HUES48 (cell line): ENCODE measurements around the gene PKLR.

Source experiments
- H3K27ac ChIP-seq: one replicate; pipeline ENCODE4 v1.7.0; 2013; ENCODE audit warnings: low read depth, low read length, inconsistent platforms
- H3K27me3 ChIP-seq: 2 replicates; pipeline ENCODE4 v1.6.1; 2013; ENCODE audit warnings: mild to moderate bottlenecking, low read length; ENCODE audit not compliant: control insufficient read depth, insufficient read depth
- H3K36me3 ChIP-seq: 2 replicates; pipeline ENCODE4 v1.6.1; 2013; ENCODE audit warnings: low read length; ENCODE audit not compliant: control insufficient read depth, insufficient read depth
- H3K4me1 ChIP-seq: 2 replicates; pipeline ENCODE4 v1.6.1; 2013; ENCODE audit warnings: mild to moderate bottlenecking, low read length; ENCODE audit not compliant: control insufficient read depth, insufficient read depth
- H3K4me3 ChIP-seq: 2 replicates; pipeline ENCODE4 v1.5.1; 2013; ENCODE audit warnings: mild to moderate bottlenecking, low read depth, low read length
- H3K9ac ChIP-seq: 2 replicates; pipeline ENCODE4 v1.6.1; 2013; ENCODE audit warnings: mild to moderate bottlenecking, low read depth, low read length, moderate library complexity
- H3K9me3 ChIP-seq: 2 replicates; pipeline ENCODE4 v1.6.1; 2013; ENCODE audit warnings: low read length; ENCODE audit not compliant: control insufficient read depth, insufficient read depth

PKLR gene

DNA sequence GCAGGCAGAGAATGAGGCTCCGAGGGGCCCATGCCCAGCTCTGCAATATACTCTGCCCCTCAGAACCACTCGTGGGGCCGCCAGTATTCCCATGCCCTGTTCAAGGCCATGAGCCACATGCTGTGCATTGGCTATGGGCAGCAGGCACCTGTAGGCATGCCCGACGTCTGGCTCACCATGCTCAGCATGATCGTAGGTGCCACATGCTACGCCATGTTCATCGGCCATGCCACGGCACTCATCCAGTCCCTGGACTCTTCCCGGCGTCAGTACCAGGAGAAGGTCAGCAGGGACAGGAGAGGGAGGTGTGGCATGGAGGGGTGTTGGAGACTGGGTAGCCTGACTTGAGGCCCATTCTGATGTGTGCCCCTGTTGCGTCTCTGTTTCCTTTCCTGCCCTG lies 16.8 kb downstream of the PKLR start:
- no peak overlapping the region for H3K4me3 ChIP-seq
- no peak overlapping the region for H3K27ac ChIP-seq
- no peaks in the 10 kb centered on the region for H3K27me3 ChIP-seq
- H3K9me3 ChIP-seq: no peaks in the 10 kb centered on the region
- H3K36me3 ChIP-seq: no peaks in the 10 kb centered on the region
- no peak overlapping the region for H3K9ac ChIP-seq
- H3K4me1 ChIP-seq: 0 out of 2 replicates have a peak, but pooled peaks cover 2% of the 10 kb centered on the region

DNA sequence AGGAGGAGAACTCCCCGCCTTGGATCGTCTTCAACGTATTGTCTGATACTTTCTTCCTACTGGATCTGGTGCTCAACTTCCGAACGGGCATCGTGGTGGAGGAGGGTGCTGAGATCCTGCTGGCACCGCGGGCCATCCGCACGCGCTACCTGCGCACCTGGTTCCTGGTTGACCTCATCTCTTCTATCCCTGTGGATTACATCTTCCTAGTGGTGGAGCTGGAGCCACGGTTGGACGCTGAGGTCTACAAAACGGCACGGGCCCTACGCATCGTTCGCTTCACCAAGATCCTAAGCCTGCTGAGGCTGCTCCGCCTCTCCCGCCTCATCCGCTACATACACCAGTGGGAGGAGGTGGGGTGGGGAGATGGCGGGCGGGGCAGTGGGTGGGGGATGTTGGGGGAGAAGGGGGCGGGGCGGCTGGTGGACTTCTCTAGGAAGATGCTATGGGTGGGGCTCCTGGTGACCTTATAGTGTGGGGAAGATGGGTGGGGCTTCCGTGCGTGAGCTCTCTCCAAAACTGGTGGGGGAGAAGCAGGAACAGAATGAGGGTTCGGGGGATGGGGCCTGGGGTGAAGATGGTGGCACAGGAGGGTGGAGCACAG lies 18.6 kb downstream of the PKLR start:
- H3K4me3 ChIP-seq: no peak overlapping the region
- no peaks in the 10 kb centered on the region for H3K9me3 ChIP-seq
- no peak overlapping the region for H3K9ac ChIP-seq

GRCh38 chr1:155279268-155279667 lies 22.0 kb downstream of the PKLR start:
- no peaks in the 10 kb centered on the region for H3K9me3 ChIP-seq
- peak overlapping the region; percentile 50 for H3K27ac ChIP-seq
- no peak overlapping the region for H3K9ac ChIP-seq
- no peaks in the 10 kb centered on the region for H3K36me3 ChIP-seq
- H3K4me1 ChIP-seq: peaks cover 15% of the 10 kb centered on the region
- no peak overlapping the region for H3K4me3 ChIP-seq
- peaks cover 6% of the 10 kb centered on the region; the same call in 1 of the 2 replicates for H3K27me3 ChIP-seq

More for the DNA sequence above, 18.6 kb downstream of the PKLR start:
- no peaks in the 10 kb centered on the region for H3K36me3 ChIP-seq
- no peaks in the 10 kb centered on the region for H3K27me3 ChIP-seq
- peaks cover 12% of the 10 kb centered on the region for H3K4me1 ChIP-seq
- H3K27ac ChIP-seq: no peak overlapping the region

DNA sequence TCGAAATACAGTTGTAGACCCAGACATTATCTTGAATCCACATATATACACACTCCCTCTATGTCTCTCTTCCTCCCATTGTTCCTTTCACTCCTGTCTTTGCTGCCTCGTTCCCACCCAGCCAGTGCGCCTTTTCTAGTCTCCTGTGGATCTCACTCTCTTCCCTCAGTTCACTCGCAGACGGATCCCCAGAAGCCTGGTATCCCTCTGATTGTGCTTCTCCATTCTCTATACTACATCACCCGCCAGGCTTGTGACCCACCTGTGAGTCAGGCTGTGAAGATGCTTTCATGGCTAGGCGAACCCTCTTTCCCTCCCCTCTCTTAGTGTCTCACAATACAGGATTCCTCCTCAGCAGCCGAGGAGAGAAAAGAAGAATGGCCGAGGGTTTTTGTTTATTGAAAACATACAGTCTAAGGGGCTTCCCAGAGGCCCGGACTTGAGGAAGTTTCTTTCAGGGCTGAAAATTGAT lies 22.5 kb downstream of the PKLR start:
- Histone ChIP-seq H3K9ac (no peak overlapping the region), H3K27me3 (peaks cover 6% of the 10 kb centered on the region; the same call in 1 of the 2 replicates), H3K36me3 (no peaks in the 10 kb centered on the region), H3K4me3 (peak overlapping the region; percentile 33; the same call in 1 of the 2 replicates), H3K9me3 (no peaks in the 10 kb centered on the region), H3K4me1 (peaks cover 17% of the 10 kb centered on the region), H3K27ac (peak overlapping the region; percentile 50)

GRCh38 chr1:155277902-155278688 lies 23.1 kb downstream of the PKLR start:
- Histone ChIP-seq H3K9me3 (no peaks in the 10 kb centered on the region), H3K4me1 (peaks cover 20% of the 10 kb centered on the region), H3K4me3 (peak overlapping the region; percentile 79), H3K27me3 (peaks cover 6% of the 10 kb centered on the region; the same call in 1 of the 2 replicates), H3K27ac (peak overlapping the region; percentile 50), H3K36me3 (no peaks in the 10 kb centered on the region), H3K9ac (no peak overlapping the region)

- Histone ChIP-seq H3K36me3 (no peaks in the 10 kb centered on the region), H3K27ac (no peak within 1 kb of the TSS), H3K4me3 (peak within 1 kb of the TSS; percentile 79), H3K4me1 (peaks cover 20% of the 10 kb centered on the region), H3K27me3 (peaks cover 6% of the 10 kb centered on the region; the same call in 1 of the 2 replicates), H3K9ac (no peak within 1 kb of the TSS), H3K9me3 (no peaks in the 10 kb centered on the region)
Measured at GRCh38 chr1:155277070-155277901, 24.0 kb downstream of the PKLR start, which contains the start of gene HCN3. Gene HCN3, plus strand, starts transcription at chr1:155277463. Its CDS starts 128 bp downstream, at chr1:155277591.

DNA sequence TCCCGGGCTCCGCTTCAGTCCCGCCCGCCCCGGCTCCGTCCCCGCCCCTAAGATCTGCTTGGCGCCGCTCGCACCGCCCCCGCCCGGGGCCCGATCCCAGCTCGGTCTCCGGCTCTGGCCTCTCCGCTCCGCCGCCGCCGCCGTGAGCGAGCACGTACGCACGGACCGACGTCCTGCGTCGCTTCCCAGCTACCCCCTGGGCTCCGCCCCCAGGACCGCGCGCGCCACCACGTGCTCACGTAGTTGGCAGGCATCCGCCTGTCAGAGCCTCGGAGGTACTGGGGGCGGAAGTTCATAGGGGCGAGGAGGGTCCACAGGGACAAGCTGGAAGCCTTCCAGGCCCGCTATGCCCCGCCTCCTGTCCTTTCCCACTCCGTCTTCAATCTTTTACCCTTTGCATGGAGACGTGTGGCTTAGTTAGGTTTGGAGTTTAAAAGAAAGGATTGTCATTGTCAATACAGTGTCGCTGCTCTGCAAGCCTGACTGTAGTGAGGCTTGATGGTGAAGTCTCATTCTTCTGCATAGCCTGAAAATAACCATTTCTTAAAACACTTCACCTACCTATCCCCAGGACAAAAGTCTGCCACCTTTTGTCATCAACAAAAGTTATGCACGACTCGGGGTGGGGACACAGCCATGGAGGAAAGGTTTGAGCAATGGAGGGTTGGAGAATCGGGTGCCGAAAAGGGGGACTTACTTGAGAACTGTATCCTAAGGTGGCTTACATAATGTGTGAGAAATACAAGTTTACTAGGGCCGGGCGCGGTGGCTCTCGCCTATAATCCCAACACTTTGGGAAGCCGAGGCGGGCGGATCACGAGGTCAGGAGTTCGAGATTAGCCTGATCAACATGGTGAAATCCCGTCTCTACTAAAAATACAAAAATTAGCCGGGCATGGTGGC lies 27.6 kb downstream of the PKLR start, which contains the start of gene CLK2:
Gene CLK2 (minus strand): TSS at position 162 of the 903 bp plus-strand sequence. CDS start 2,527 bp downstream, outside the sequence.
- peak within 1 kb of the TSS; percentile 96 for H3K4me3 ChIP-seq
- peak within 1 kb of the TSS; percentile 73 for H3K9ac ChIP-seq
- peaks cover 31% of the 10 kb centered on the region for H3K36me3 ChIP-seq
- peaks cover 9% of the 10 kb centered on the region for H3K4me1 ChIP-seq
- H3K27me3 ChIP-seq: peaks cover 6% of the 10 kb centered on the region; the same call in 1 of the 2 replicates
- H3K27ac ChIP-seq: peak within 1 kb of the TSS; percentile 96
- H3K9me3 ChIP-seq: no peaks in the 10 kb centered on the region

- H3K9ac ChIP-seq: peak overlapping the region; percentile 73
- no peaks in the 10 kb centered on the region for H3K9me3 ChIP-seq
- peaks cover 6% of the 10 kb centered on the region; the same call in 1 of the 2 replicates for H3K27me3 ChIP-seq
- H3K4me1 ChIP-seq: peaks cover 7% of the 10 kb centered on the region
- H3K36me3 ChIP-seq: peaks cover 40% of the 10 kb centered on the region
- peak overlapping the region; percentile 96 for H3K4me3 ChIP-seq
- peak overlapping the region; percentile 96 for H3K27ac ChIP-seq
Measured at GRCh38 chr1:155272466-155273342, 28.5 kb downstream of the PKLR start.

GRCh38 chr1:155269381-155269780 lies 31.9 kb downstream of the PKLR start:
- Histone ChIP-seq H3K4me3 (no peak overlapping the region), H3K9me3 (no peaks in the 10 kb centered on the region), H3K27ac (no peak overlapping the region), H3K4me1 (peaks cover 5% of the 10 kb centered on the region; the same call in 1 of the 2 replicates), H3K27me3 (no peaks in the 10 kb centered on the region), H3K36me3 (peaks cover 72% of the 10 kb centered on the region), H3K9ac (no peak overlapping the region)
